Measurements from ENCODE around the gene MADD. TPM values are rescaled to one million over a fixed set of nuclear protein-coding genes. Genes with fewer than 3 reads are reported as not detected.

The MADD gene
- total RNA-seq = 100 to 1,000 TPM; 155 to 209 TPM
- total RNA-seq = 159 to 187 reads per million in 2 donors

GRCh38 chr11:47269829-47270305, at the start of gene MADD:
Gene MADD (plus strand): TSS chr11:47270133.
- ATAC-seq = peak; percentile 84
- Mint-ChIP-seq H3K4me3 (peak within 1 kb of the TSS; percentile 92), H3K27me3 (no peaks in the 10 kb centered on the region)

DNA sequence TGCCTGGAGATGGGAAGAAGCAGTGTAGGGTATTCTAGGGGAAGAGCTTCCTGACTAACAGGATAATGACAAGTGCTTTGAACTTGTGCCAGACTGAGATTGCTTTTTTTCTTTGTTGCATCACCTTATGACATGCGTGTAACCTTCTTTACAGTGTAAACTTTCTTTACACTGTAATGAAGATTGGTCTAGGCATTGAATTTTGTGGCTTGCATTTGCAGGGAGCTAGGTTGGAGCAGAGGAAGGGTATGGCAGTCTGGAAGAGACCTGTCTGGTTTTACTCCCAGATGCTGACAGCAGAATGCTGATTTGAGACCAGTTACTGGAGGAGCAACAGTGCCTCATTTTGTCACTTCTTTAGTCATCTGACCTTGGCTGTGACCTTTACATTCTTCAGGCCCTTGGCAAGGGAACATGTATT, 49.5 kb upstream of the MADD start:
- H3K4me3 Mint-ChIP-seq = no peak overlapping the region
- ATAC-seq (no peak), DNase-seq (no peak)
- H3K9me3 ChIP-seq (ENCODE audit: control insufficient read depth, low read length, poor library complexity, severe bottlenecking) = no peaks in the 10 kb centered on the region
- H3K27ac Mint-ChIP-seq = no peak overlapping the region
- no peaks in the 10 kb centered on the region for H3K27me3 Mint-ChIP-seq
- H3K4me1 Mint-ChIP-seq = peaks cover 34% of the 10 kb centered on the region
- H3K36me3 Mint-ChIP-seq (ENCODE audit: low read depth) = peaks cover 7% of the 10 kb centered on the region

More at GRCh38 chr11:47269829-47270305, at the start of gene MADD:
- Mint-ChIP-seq H3K27ac (peak within 1 kb of the TSS; percentile 98), H3K4me1 (peaks cover 39% of the 10 kb centered on the region), H3K36me3 (ENCODE audit: low read depth) (no peaks in the 10 kb centered on the region)
- no peaks in the 10 kb centered on the region for H3K9me3 ChIP-seq (ENCODE audit: control insufficient read depth, low read length, poor library complexity, severe bottlenecking)
- peak; percentile 90 to 92 (median 92) for DNase-seq

- Mint-ChIP-seq H3K4me1 (peaks cover 22% of the 10 kb centered on the region), H3K4me3 (no peak overlapping the region), H3K27me3 (no peaks in the 10 kb centered on the region), H3K36me3 (ENCODE audit: low read depth) (peaks cover 7% of the 10 kb centered on the region), H3K27ac (no peak overlapping the region)
- no peak for ATAC-seq
- no peak for DNase-seq
- no peaks in the 10 kb centered on the region for H3K9me3 ChIP-seq (ENCODE audit: control insufficient read depth, low read length, poor library complexity, severe bottlenecking)
Measured at GRCh38 chr11:47222696-47223095, 47.2 kb upstream of the MADD start.

DNA sequence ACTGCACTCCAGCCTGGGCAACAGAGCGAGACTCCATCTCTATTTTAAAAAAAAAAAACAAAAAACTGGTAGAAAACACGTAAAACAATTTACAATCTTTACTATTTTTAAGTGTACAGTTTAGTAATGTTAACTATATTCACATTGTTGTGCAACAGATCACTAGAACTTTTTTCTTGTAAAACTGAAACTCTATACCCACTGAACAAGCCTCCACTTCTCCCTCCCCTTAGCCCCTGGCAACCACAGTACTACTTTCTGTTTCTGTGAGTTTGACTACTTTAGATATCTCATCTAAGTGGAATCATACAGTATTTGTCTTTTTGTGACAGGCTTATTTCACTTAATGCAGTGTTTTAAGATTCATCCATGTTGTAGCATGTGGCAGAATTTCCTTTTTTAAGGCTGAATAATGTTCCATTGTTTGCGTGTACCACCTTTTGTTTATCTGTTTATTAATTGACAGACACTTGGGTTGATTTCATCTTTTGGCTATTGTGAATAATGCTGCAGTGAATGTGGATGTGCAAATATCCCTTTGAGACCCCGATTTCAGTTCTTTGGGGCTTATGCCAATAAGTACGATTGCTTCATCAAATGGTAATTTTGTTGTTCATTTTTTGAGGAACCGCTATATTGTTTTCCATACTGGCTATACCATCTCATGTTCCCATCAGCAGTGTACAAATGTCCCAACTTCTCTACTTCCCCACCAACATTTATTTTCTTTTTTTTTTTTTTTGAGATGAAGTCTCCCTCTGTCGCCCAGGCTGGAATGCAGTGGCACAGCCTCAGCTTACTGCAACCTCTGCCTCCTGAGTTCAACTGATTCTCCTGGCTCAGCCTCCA, 44.2 kb upstream of the MADD start:
- Mint-ChIP-seq H3K27ac (no peak overlapping the region), H3K27me3 (no peaks in the 10 kb centered on the region), H3K36me3 (ENCODE audit: low read depth) (peaks cover 9% of the 10 kb centered on the region)

DNA sequence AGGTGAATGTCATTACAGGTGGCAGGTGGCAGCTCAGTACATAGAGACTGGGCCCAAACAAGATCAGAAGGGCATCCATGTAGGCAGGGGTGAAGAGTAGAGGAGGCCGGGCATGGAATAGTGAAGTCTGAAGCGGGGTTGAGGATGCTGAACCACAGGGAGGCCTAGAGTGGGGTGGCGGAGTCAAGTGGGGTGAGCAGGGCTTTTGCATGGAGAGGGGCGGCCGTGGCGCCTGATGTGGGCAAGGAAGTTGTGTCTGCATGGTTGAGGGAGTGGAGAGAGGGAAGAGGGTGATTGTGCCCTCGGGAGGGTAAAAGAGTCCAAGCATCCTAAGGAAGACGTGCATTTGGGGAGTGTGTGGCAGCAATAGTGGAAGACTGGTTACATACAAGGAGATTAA, 40.8 kb upstream of the MADD start:
- H3K27me3 Mint-ChIP-seq = no peaks in the 10 kb centered on the region
- H3K36me3 Mint-ChIP-seq (ENCODE audit: low read depth) = peaks cover 9% of the 10 kb centered on the region
- H3K4me3 Mint-ChIP-seq = no peak overlapping the region
- H3K9me3 ChIP-seq (ENCODE audit: control insufficient read depth, low read length, poor library complexity, severe bottlenecking) = no peaks in the 10 kb centered on the region
- H3K27ac Mint-ChIP-seq = peak overlapping the region; percentile 79
- DNase-seq (no peak), ATAC-seq (no peak)
- H3K4me1 Mint-ChIP-seq = peaks cover 12% of the 10 kb centered on the region

More for the DNA sequence above, 44.2 kb upstream of the MADD start:
- Mint-ChIP-seq H3K4me1 (peaks cover 10% of the 10 kb centered on the region), H3K4me3 (peak overlapping the region; percentile 31)
- no peak for DNase-seq
- ATAC-seq = no peak
- no peaks in the 10 kb centered on the region for H3K9me3 ChIP-seq (ENCODE audit: control insufficient read depth, low read length, poor library complexity, severe bottlenecking)

DNA sequence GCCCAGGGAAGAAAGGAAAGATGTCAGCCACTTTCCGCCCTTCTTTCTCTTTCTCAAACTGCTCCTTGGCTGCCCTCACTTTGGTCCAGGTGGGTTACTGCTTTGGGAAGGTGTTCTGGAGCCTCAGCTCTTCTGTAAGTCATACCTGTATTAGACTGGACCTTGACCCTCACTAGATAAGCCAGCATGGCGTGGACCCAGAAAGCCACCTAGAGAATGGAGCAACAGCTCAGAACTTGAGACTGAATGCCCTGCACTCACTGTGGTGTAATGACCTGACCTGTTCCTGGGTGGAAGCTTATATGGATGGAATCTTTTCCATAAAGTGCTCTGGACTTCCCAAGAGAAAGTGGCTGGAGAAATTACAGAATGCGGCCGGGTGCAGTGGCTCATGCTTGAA, 36.9 kb upstream of the MADD start:
- Mint-ChIP-seq H3K4me3 (no peak overlapping the region), H3K27me3 (no peaks in the 10 kb centered on the region), H3K27ac (peak overlapping the region; percentile 94), H3K36me3 (ENCODE audit: low read depth) (peaks cover 9% of the 10 kb centered on the region), H3K4me1 (peaks cover 18% of the 10 kb centered on the region)
- DNase-seq (no peak), ATAC-seq (no peak)
- H3K9me3 ChIP-seq (ENCODE audit: control insufficient read depth, low read length, poor library complexity, severe bottlenecking) = no peaks in the 10 kb centered on the region

DNA sequence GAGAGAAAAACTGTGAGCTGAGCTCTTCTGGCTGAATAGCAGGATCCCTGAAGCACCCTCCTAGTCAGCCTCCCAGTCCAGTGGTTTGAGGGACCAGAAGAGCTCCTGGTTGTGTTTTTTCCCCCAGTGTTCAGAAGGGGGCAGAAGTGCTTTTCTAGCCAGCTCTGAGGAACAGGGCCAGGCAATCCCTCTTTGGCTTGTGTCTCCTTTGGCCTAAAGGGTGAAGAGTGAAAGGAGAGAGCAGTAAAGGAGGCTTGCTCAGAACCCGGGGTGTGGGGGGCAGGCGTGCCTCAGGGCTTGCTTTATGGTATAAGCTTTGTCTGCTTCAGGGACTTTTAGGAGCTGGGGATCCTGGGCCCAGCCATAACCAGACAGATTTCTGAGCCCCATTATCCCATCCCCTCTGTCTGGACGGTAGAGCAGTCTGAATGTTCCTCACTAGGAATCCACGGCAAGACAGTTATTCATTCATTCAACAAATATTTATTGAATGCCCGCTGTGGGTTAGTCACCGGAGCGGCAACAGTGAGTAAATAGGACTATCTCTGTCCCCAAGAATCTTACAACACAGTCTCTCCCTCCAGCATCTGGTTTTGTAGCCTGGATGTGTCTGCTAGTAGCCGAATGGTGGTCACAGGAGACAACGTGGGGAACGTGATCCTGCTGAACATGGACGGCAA, 35.8 kb upstream of the MADD start:
- no peak for DNase-seq
- ATAC-seq = peak; percentile 9
- Mint-ChIP-seq H3K4me1 (peaks cover 16% of the 10 kb centered on the region), H3K27me3 (no peaks in the 10 kb centered on the region), H3K4me3 (peak overlapping the region; percentile 76), H3K36me3 (ENCODE audit: low read depth) (peaks cover 6% of the 10 kb centered on the region), H3K27ac (peak overlapping the region; percentile 94)
- H3K9me3 ChIP-seq (ENCODE audit: control insufficient read depth, low read length, poor library complexity, severe bottlenecking) = no peaks in the 10 kb centered on the region

- H3K4me1 Mint-ChIP-seq = peaks cover 13% of the 10 kb centered on the region
- no peaks in the 10 kb centered on the region for H3K27me3 Mint-ChIP-seq
- H3K36me3 Mint-ChIP-seq (ENCODE audit: low read depth) = peaks cover 4% of the 10 kb centered on the region
- ATAC-seq (peak; percentile 95), DNase-seq (peak; percentile 36 to 66 (median 66))
- H3K4me3 Mint-ChIP-seq = peak overlapping the region; percentile 76
- no peaks in the 10 kb centered on the region for H3K9me3 ChIP-seq (ENCODE audit: control insufficient read depth, low read length, poor library complexity, severe bottlenecking)
- peak overlapping the region; percentile 94 for H3K27ac Mint-ChIP-seq
Measured at GRCh38 chr11:47234669-47235100, 35.2 kb upstream of the MADD start.

GRCh38 chr11:47235163-47235562, 34.8 kb upstream of the MADD start:
- H3K9me3 ChIP-seq (ENCODE audit: control insufficient read depth, low read length, poor library complexity, severe bottlenecking) = no peaks in the 10 kb centered on the region
- Mint-ChIP-seq H3K36me3 (ENCODE audit: low read depth) (peaks cover 5% of the 10 kb centered on the region), H3K4me1 (peaks cover 13% of the 10 kb centered on the region), H3K27me3 (no peaks in the 10 kb centered on the region), H3K4me3 (peak overlapping the region; percentile 76), H3K27ac (peak overlapping the region; percentile 94)
- DNase-seq = no peak
- ATAC-seq = no peak

DNA sequence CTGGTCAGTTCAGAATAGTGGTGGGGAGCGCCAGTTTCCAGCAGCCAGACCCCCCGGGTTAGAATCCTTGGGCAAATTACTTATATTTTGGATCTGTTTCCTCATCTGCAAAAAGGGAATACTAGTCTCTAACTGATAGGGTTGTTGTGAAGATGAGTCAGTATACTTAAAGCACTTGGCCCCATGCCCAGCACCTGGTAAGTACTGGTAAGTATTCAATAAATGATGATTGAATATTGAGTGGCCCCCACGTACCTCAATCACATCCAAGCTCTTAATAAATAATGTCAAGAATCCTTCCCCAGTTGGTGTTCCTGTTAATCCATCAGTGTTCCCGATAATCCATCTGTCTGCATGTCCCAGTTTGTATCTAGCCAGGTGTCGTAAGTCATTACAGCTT, 33.5 kb upstream of the MADD start:
- Mint-ChIP-seq H3K27me3 (no peaks in the 10 kb centered on the region), H3K36me3 (ENCODE audit: low read depth) (peaks cover 7% of the 10 kb centered on the region), H3K27ac (peak overlapping the region; percentile 94), H3K4me1 (peaks cover 13% of the 10 kb centered on the region), H3K4me3 (no peak overlapping the region)
- ATAC-seq = no peak
- H3K9me3 ChIP-seq (ENCODE audit: control insufficient read depth, low read length, poor library complexity, severe bottlenecking) = no peaks in the 10 kb centered on the region
- no peak for DNase-seq

DNA sequence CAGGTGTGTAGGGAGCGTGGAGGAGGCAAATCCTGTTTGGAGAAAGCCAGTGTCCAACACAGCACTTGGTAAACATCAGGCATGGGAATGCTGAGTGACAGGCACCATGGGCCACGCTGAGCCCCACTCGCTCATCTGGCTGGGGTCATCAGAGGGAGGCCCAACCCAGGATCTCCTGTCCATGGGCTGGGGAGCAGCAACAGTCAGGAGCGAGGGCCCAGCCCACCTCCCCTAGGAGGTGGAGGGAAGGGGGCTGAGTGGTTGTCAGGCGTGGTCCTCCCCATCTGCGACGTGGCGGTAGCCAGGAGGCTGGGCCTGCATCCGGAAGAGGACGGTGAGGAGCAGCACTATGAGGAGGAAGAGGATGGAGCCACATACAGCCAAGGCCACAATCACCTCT, 30.1 kb upstream of the MADD start:
- H3K36me3 Mint-ChIP-seq (ENCODE audit: low read depth) = peaks cover 16% of the 10 kb centered on the region
- no peak for ATAC-seq
- H3K27ac Mint-ChIP-seq = peak overlapping the region; percentile 94

DNA sequence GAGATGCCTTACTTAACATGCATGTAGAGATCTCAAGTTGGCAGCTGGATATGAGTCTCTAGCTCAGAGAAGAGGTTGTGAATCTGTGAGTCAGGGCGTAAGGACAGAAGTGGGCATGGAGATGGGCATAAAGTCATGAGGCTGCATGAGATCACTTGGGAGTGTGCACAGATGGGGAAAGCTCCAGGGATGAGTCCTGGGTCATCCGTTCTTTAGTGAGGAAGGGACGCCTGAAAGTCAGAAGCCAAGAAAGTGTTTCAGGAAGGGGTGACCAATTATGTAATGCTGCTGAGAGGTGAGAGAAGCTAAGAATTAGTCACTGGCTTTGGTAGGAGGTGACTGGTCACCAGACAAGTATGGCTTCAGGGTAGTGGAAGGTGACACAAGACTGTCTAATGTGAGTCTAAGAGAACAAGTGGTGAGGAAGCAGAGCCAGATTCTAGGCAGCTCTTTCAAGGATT, 28.1 kb upstream of the MADD start:
- peaks cover 16% of the 10 kb centered on the region for H3K36me3 Mint-ChIP-seq (ENCODE audit: low read depth)
- peak overlapping the region; percentile 94 for H3K27ac Mint-ChIP-seq
- no peak overlapping the region for H3K4me3 Mint-ChIP-seq
- DNase-seq (no peak), ATAC-seq (no peak)
- no peaks in the 10 kb centered on the region for H3K9me3 ChIP-seq (ENCODE audit: control insufficient read depth, low read length, poor library complexity, severe bottlenecking)
- peaks cover 8% of the 10 kb centered on the region for H3K4me1 Mint-ChIP-seq
- no peaks in the 10 kb centered on the region for H3K27me3 Mint-ChIP-seq

More for the DNA sequence above, 30.1 kb upstream of the MADD start:
- H3K27me3 Mint-ChIP-seq = no peaks in the 10 kb centered on the region
- H3K4me1 Mint-ChIP-seq = peaks cover 11% of the 10 kb centered on the region
- H3K9me3 ChIP-seq (ENCODE audit: control insufficient read depth, low read length, poor library complexity, severe bottlenecking) = no peaks in the 10 kb centered on the region
- H3K4me3 Mint-ChIP-seq = no peak overlapping the region
- DNase-seq = no peak

- no peak for ATAC-seq
- H3K4me3 Mint-ChIP-seq = no peak overlapping the region
- no peak for DNase-seq
- H3K27me3 Mint-ChIP-seq = no peaks in the 10 kb centered on the region
- H3K36me3 Mint-ChIP-seq (ENCODE audit: low read depth) = peaks cover 16% of the 10 kb centered on the region
- H3K27ac Mint-ChIP-seq = peak overlapping the region; percentile 94
- no peaks in the 10 kb centered on the region for H3K9me3 ChIP-seq (ENCODE audit: control insufficient read depth, low read length, poor library complexity, severe bottlenecking)
- H3K4me1 Mint-ChIP-seq = peaks cover 7% of the 10 kb centered on the region
Measured at GRCh38 chr11:47242596-47243192, 27.2 kb upstream of the MADD start.
